Activated effector memory CD4-positive, alpha-beta T cell treated with Interleukin-2 at 50 U/mL for 16 hours (primary cell): ENCODE results near the gene VCL.
"Not testable (repeated sequence)": the region's sequence is repeated elsewhere in the genome, so short reads cannot be mapped to it uniquely, and the experiment has no call there.

ENCODE experiments used
- DNase-seq: peaks from one replicate; pipeline ENCODE4 v3.0.0-alpha.2; 2020

VCL gene

GRCh38 chr10:74113546-74113945 is 115.6 kb downstream of the VCL start:
- no peak for DNase-seq

GRCh38 chr10:74114041-74114448 is 116.1 kb downstream of the VCL start:
- no peak for DNase-seq

DNA sequence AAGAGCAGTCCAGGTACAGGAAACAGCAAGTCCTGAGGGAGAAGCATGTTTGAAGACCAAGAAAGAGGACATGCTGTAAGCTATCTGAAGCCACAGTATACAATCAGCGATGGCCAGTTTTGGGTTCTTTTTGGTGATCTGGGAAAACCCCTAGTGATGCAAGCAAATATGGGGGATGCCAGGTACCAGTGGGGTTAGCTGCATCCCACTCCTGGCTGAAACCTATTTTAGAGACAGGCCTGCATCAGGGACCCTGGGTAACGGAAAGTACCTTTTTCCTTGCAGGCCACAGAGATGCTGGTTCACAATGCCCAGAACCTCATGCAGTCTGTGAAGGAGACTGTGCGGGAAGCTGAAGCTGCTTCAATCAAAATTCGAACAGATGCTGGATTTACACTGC is 119.8 kb downstream of the VCL start:
- DNase-seq: no peak

GRCh38 chr10:74118804-74119203 is 120.9 kb downstream of the VCL start:
- DNase-seq: no peak

- no peak for DNase-seq
Observed at GRCh38 chr10:74120911-74121310, 123.0 kb downstream of the VCL start.

- no peak for DNase-seq
Observed at GRCh38 chr10:74121368-74121767, 123.5 kb downstream of the VCL start.

DNA sequence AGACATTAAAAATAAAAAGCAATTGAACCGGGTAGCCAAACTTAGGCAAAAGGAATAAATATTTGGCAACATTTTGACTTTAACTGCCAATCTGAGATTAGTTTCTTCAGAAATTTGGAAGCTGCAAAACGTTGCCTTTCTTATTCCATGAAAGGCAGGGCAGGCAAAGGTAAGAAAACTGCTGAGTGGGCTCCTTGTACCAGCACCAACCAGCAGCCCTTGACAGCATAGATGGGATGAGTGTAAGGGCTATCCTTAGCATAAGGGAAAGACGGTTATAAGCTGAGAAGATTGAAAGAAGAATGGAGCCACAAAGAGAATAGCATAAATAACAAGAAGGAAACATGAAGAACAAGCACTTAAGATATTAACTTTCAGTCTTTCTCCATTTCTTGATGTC is 124.1 kb downstream of the VCL start:
- no peak for DNase-seq

GRCh38 chr10:74123081-74123480 is 125.2 kb downstream of the VCL start:
- no peak for DNase-seq

- DNase-seq: no peak
Observed at GRCh38 chr10:74133923-74134820, 136.3 kb downstream of the VCL start.

DNA sequence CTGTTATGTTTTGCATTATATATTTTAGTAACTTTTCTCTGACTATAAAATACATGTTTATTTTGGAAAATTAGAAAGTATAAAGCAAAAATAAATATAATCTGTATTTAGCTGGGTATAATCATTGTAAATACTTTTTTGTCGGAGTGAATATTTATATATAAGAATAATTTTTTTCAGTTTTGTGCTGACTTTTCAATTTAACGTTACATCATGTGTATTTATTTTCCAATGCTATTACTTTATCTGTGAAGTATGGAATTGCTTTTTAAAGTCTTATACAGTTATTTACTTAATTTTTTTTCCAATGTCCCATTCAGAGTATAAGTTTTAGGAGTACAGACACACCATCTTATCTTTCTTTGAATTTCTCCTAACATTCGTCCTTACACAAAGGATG is 137.5 kb downstream of the VCL start:
- no peak for DNase-seq

DNA sequence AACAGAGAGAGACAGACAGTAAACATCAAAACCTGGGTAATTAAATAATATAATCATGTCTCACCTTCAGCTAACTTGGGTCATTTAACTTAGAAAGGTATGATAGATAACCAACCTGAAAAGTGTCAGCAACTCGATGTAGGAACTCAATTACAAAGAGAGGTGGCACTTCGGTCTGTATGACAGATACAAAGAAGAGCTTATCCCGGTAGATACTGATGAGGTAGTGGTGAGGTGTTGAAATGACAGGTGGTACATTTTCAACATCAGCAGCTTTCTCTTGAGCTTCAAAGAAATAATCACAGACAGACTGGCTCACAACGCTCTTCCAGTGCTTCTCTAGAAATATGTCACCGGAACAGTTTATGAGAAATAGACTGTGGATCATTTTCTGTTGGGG is 140.1 kb downstream of the VCL start:
- DNase-seq: no peak

- not testable (repeated sequence) for DNase-seq
Observed at GRCh38 chr10:74138596-74138995, 140.7 kb downstream of the VCL start.

DNA sequence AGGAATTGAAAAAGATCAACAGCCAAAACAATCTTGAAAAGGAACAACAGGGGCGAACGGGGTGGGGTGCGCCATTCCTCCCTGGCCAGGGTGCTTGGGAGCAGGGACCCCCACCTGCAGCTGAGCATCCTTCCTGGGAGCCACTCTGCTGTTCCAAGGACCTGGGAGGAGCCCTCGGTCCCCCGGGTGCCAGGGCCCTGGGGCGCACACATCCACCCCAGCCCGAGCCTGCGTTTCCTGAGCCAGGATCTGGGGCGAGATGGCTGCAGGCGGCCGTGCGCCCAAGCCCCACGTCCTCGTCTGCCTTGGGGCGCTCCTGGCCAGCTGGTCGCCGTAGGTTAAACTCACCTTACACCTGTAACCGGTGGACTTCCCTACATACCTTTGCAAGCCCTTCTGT is 142.1 kb downstream of the VCL start:
- DNase-seq: no peak

GRCh38 chr10:74140553-74140952 is 142.6 kb downstream of the VCL start:
- DNase-seq: no peak

GRCh38 chr10:74145133-74145532 is 147.2 kb downstream of the VCL start:
- no peak for DNase-seq

GRCh38 chr10:74146980-74147379 is 149.1 kb downstream of the VCL start:
- not testable (repeated sequence) for DNase-seq

DNA sequence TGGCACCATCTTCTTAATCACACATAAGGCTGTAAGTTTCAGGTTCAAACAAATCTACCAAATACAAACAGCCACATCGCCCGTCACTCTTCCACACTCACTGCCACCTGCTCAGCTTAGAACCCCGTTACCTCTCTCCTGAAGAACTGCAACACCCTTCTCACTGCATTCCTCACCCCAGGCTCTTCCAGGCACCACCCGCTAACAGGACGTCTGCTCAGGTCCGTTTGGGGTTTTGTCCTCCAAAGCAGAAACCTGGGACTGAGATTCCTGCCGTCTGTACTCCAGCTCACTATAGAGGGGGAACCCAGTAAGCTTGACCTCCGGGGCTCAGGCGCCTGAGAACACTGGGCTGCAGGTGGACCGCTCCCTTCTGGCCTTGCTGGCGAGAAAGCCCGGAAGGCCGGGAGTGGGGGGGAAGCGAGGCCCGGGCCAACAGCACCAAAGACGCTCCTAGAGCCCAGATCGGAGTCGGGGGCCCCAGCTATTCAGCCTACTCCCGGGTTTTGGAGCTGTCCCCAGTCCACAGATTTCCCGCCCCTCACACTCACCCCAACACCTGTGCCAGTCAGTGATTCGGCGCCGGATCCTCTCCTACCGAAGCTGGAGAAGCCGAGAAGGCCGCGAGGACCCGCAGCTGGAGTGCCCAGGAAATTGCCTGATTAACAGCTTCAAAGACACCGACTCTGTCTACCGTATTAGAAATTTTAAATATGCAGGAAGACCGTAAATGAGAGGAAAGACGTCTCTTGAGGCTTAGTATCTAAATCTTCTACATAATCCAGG is 152.5 kb downstream of the VCL start, which contains the start of gene AP3M1:
Gene AP3M1, minus strand, starts transcription at position 625 of the 786 bp plus-strand sequence. CDS start 12,449 bp downstream, outside the sequence.
- DNase-seq: peak; percentile 70

DNA sequence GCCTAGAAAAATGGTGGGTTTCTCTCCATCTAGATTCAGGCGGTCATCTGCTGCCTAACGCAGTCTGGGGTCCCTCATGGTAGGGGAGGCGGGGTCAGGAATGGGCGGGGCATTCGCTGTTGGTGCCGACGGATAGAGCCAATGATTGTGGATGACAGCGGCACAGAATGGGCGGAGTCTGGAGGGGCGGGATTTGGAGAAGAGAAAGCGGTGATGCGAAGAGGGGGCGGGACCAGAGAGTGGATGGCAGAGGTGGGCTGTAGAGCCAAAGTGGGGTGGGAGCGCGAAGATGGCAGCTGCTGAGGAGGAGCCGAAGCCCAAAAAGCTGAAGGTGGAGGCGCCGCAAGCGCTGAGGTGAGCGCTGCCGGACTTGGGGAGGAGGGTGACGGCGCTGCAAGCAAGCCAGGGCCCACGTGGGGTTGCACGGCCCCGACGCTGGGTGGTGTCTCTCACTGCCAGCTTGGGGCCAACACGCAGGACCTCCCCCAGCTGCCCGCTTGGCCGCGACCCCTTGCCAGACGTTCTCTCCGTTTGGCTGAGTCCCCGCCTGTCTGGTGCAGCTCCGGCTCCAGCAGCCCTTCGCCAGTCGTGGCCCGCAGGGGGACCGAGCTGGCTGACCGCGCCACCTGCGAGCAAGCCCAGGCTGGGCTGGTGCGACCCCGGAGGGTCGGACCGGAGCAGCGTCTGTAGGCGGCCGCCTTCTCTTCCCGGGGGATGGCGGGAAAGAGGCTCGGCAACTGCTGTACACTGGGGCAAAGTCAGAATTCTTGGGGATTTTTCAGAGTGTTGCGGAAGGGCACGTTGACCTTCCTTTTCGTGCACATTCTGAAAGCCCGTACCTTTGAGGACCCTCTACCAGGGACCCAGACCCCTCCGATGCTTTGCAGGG is 153.3 kb downstream of the VCL start, which contains the start of gene ADK:
Gene ADK, plus strand, starts transcription at position 232 of the 889 bp plus-strand sequence. Its CDS starts 58 bp downstream, at position 290.
- DNase-seq: peak; percentile 99

DNA sequence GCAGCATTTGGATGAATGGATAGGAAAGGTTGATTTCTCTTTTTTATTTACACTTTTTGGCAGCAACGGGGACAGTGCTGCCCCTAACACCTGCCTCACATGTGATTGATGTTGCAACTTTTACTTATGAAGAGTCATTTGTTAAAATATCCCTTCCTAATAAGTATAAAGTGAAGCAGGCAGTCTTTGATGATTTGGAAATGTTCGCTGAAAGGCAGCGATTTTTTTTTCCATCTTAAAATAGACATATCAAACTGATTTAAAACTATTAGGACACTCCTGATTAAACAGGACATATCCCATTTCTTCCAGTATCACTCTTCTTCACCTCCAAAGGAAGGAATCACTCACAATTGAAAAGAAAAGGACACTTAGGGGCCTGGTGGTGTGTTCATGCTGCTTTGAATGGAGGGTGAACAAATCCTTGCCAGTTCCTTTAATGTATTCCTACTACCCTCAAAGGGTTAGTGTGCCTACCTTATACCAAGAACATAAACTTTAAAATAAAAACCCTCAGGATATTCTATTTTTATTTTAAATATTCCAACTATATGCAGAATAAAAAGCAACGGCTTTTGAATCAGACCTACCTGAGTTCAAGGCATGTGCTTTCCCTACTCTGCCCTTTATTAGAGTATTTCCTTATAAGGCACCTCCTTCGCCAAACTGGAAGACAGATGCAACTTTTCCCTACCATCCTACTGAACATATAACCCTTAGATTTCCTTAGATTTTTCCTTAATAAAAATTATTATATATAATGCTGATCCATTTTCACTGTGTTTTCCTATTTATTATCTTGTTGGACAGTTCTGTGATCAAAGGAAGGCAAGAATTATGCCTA is 154.2 kb downstream of the VCL start:
- DNase-seq: no peak

DNA sequence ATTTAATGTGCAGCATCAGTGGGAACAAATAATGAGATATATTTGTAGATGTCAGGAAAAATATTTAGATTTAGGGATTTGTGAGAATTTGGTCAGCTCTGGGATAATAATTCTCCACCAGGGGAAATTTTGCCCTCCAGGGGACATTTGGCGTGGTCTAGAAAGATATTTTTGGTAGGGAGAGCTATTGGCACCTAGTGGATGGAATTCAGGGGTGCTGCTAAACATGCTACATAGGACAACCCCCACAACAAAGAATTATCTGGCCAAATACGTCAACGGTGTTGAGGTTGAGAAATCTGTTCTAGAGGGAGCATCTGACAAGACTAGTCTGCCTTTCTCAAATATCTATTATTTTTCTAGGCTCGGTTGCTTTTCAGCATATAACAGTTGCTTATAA is 155.2 kb downstream of the VCL start:
- DNase-seq: no peak

DNA sequence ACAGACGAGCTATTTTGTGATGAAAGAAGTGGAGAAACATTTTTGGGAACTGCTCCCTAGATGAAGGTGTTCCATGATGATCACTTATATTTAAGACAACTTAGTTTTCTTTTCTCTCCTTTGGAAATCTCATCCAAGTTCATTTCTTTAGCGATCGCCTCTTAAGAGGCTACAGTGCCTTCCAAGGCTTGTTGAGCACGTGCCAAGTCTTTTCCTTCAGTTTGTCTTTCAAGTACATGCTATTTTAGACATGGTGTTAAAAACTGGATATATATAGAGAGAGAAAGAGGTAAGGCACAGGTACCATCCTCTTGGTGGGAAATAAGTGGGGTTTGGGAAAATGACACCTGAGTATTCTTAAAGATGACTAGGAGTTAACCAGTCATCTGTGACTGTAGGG is 155.8 kb downstream of the VCL start:
- DNase-seq: no peak

GRCh38 chr10:74156919-74157289 is 159.0 kb downstream of the VCL start:
- DNase-seq: no peak
